NCI-H1930 (cell line): ENCODE results near the gene MAML3.

Experiments
- DNase-seq, 2 experiments: peaks; one replicate each; lab custom pipeline; 2025; lab: John Stamatoyannopoulos, UW

MAML3 gene

GRCh38 chr4:139900964-139901376 is 253.0 kb downstream of the MAML3 start:
- no peak for DNase-seq

GRCh38 chr4:139899346-139899745 is 254.6 kb downstream of the MAML3 start:
- no peak for DNase-seq

- no peak for DNase-seq
Measured at GRCh38 chr4:139898293-139898692, 255.7 kb downstream of the MAML3 start.

- DNase-seq = no peak
Measured at GRCh38 chr4:139896091-139896604, 257.8 kb downstream of the MAML3 start.

GRCh38 chr4:139893801-139894200 is 260.2 kb downstream of the MAML3 start:
- no peak for DNase-seq

GRCh38 chr4:139892973-139893736 is 260.8 kb downstream of the MAML3 start:
- no peak for DNase-seq

GRCh38 chr4:139890816-139891215 is 263.2 kb downstream of the MAML3 start:
- DNase-seq = no peak

GRCh38 chr4:139889901-139890300 is 264.1 kb downstream of the MAML3 start:
- DNase-seq = no peak

GRCh38 chr4:139889264-139889663 is 264.7 kb downstream of the MAML3 start:
- no peak for DNase-seq

GRCh38 chr4:139887962-139888735 is 265.8 kb downstream of the MAML3 start:
- DNase-seq = no peak

GRCh38 chr4:139887376-139887802 is 266.6 kb downstream of the MAML3 start:
- DNase-seq = no peak

GRCh38 chr4:139886798-139887197 is 267.2 kb downstream of the MAML3 start:
- peak in 1 of 2 experiments; percentile 27 for DNase-seq

GRCh38 chr4:139884438-139884837 is 269.5 kb downstream of the MAML3 start:
- no peak for DNase-seq

GRCh38 chr4:139880841-139881240 is 273.1 kb downstream of the MAML3 start:
- DNase-seq = no peak

- DNase-seq = no peak
Measured at GRCh38 chr4:139878050-139878449, 275.9 kb downstream of the MAML3 start.

GRCh38 chr4:139876337-139876941 is 277.5 kb downstream of the MAML3 start:
- no peak for DNase-seq

- peak in 1 of 2 experiments; percentile 64 for DNase-seq
Measured at GRCh38 chr4:139875411-139875825, 278.6 kb downstream of the MAML3 start.

- DNase-seq = no peak
Measured at GRCh38 chr4:139873111-139873860, 280.7 kb downstream of the MAML3 start.

GRCh38 chr4:139872274-139872673 is 281.7 kb downstream of the MAML3 start:
- no peak for DNase-seq

GRCh38 chr4:139869810-139870209 is 284.2 kb downstream of the MAML3 start:
- no peak for DNase-seq

GRCh38 chr4:139866276-139866962 is 287.6 kb downstream of the MAML3 start:
- DNase-seq = peak; percentile 23 to 25
